HTR-8/SVneo (cell line): Measurements from ENCODE around the gene THAP8.

Source experiments
- DNase-seq: peaks from one replicate; pipeline ENCODE4 v3.0.0; 2011; ENCODE audit warnings: low spot score, mixed read lengths; ENCODE audit not compliant: insufficient read length
- FAIRE-seq: peaks from 2 replicates; lab custom pipeline; 2011; peaks lifted over from hg19 to GRCh38; lab: Jason Lieb, UNC

THAP8 gene

GRCh38 chr19:36054119-36054732 is at the start of gene THAP8:
Gene THAP8 (minus strand): TSS chr19:36054285. CDS start chr19:36054217, 68 bp downstream.
- FAIRE-seq, result peak; percentile 98
- DNase-seq, result peak; percentile 99

GRCh38 chr19:36103040-36103626 is 49.0 kb upstream of the THAP8 start:
- DNase-seq (no peak), FAIRE-seq (no peak)

GRCh38 chr19:36101550-36102327 is 47.7 kb upstream of the THAP8 start:
- no peak for FAIRE-seq

GRCh38 chr19:36100476-36100875 is 46.4 kb upstream of the THAP8 start:
- no peak for FAIRE-seq
- no peak for DNase-seq

More at GRCh38 chr19:36101550-36102327, 47.7 kb upstream of the THAP8 start:
- no peak for DNase-seq

GRCh38 chr19:36099166-36099785 is 45.2 kb upstream of the THAP8 start:
- DNase-seq (no peak), FAIRE-seq (no peak)

- no peak for FAIRE-seq
- no peak for DNase-seq
Observed at GRCh38 chr19:36097036-36097435, 43.0 kb upstream of the THAP8 start.

GRCh38 chr19:36093687-36094086 is 39.6 kb upstream of the THAP8 start:
- FAIRE-seq, result no peak
- no peak for DNase-seq

GRCh38 chr19:36093146-36093662 is 39.1 kb upstream of the THAP8 start:
- FAIRE-seq (no peak), DNase-seq (no peak)

GRCh38 chr19:36092566-36092965 is 38.5 kb upstream of the THAP8 start:
- FAIRE-seq (no peak), DNase-seq (no peak)

- FAIRE-seq, result no peak
- DNase-seq, result no peak
Observed at GRCh38 chr19:36090910-36091695, 37.0 kb upstream of the THAP8 start.

- DNase-seq (no peak), FAIRE-seq (no peak)
Observed at GRCh38 chr19:36089847-36090246, 35.8 kb upstream of the THAP8 start.

GRCh38 chr19:36086326-36086725 is 32.2 kb upstream of the THAP8 start:
- FAIRE-seq (no peak), DNase-seq (no peak)

GRCh38 chr19:36084231-36085009 is 30.3 kb upstream of the THAP8 start:
- DNase-seq (no peak), FAIRE-seq (no peak)

- no peak for DNase-seq
- no peak for FAIRE-seq
Observed at GRCh38 chr19:36082916-36083315, 28.8 kb upstream of the THAP8 start.

- FAIRE-seq (no peak), DNase-seq (no peak)
Observed at GRCh38 chr19:36081894-36082293, 27.8 kb upstream of the THAP8 start.

- FAIRE-seq (no peak), DNase-seq (no peak)
Observed at GRCh38 chr19:36081385-36081784, 27.3 kb upstream of the THAP8 start.

GRCh38 chr19:36079389-36079945 is 25.4 kb upstream of the THAP8 start:
- DNase-seq (no peak), FAIRE-seq (no peak)

- DNase-seq, result no peak
- FAIRE-seq, result no peak
Observed at GRCh38 chr19:36073121-36073876, 19.2 kb upstream of the THAP8 start.
